DMS53 (cell line): Measurements from ENCODE around the gene IMPACT.
A peak's percentile ranks its signal among the peaks of the same experiment; 100 is the strongest.

Experiments used
- DNase-seq: peaks from one replicate; lab custom pipeline; 2025; lab: John Stamatoyannopoulos, UW

Gene IMPACT, protein sequence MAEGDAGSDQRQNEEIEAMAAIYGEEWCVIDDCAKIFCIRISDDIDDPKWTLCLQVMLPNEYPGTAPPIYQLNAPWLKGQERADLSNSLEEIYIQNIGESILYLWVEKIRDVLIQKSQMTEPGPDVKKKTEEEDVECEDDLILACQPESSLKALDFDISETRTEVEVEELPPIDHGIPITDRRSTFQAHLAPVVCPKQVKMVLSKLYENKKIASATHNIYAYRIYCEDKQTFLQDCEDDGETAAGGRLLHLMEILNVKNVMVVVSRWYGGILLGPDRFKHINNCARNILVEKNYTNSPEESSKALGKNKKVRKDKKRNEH

GRCh38 chr18:24426398-24427294, at the start of gene IMPACT:
Gene IMPACT (plus strand): TSS chr18:24426670. CDS start chr18:24426757, 87 bp downstream.
- peak; percentile 91 for DNase-seq

- no peak for DNase-seq
Observed at GRCh38 chr18:24378598-24378997, 47.9 kb upstream of the IMPACT start.

- no peak for DNase-seq
Observed at GRCh38 chr18:24380163-24380747, 46.2 kb upstream of the IMPACT start.

DNA sequence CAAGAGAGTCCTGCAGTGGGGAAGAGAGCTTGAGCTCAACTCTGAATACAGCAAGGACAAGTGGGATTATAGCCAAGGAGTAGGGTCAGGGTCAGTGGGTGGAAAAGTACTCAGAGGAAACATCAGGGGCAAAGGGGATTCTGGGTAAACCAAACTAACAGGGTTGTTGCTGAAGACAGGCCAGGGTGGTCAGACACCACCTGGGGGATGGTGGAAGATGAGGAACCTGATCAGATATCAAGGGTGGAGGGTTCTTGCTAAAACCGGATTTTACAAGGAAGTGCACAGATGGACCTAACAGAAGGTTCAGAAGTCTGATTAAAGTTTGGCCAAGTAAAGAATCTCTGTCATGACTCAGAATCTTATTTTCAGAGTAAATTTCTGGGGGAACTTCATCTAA, 45.3 kb upstream of the IMPACT start:
- DNase-seq, result no peak

- DNase-seq, result no peak
Observed at GRCh38 chr18:24386681-24387080, 39.8 kb upstream of the IMPACT start.

DNA sequence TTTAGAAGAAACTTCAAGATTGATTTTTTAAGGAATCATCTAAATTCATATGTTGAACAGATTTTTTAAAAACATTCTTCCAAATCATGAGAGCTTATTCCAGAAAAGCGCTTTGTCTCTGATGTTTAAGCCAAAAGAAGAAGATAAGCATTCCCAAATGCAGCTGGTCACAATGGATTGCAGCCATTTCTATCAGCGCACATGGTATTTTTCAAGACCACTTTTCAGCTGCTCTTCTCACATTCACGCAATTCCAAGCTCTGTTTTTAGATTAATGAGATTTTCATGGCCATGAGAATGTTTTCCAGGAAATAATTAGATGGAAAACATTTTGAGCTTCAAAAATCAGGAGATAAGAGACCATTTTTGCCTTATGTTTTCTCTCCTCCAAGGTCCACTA, 37.5 kb upstream of the IMPACT start:
- DNase-seq, result no peak

DNA sequence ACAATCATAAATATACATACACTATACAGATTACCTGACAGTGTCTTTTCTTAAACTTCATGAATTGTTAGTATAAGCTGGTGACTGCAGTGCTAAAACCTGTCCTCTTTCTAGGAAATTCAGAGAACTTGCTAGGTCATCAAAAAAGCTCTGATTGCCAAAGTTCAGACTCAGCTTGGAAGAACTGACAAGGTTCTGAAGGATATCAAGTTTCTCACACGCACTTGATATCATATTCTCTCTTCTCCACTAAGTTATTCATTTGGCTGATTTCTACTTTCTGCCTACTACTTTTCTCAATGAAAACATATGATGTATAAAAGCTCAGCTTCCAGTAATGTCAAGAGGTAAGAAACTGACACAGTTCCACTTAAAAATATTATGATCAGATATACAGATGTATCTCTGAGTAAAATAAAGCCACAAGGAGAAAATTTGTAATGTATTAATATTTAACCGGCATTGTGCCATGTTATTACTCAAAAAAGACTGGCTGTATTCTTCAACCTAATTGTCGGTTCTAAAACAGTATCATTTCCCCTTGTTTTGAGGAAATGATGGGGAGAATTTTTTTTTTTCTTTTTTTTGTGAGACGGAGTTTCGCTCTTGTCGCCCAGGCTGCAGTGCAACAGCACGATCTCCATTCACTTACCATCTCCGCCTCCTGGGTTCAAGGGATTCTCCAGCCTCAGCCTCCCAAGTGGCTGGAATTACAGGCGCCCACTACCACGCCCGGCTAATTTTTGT, 31.2 kb upstream of the IMPACT start:
- no peak for DNase-seq

- DNase-seq, result no peak
Observed at GRCh38 chr18:24396082-24396633, 30.3 kb upstream of the IMPACT start.

GRCh38 chr18:24397131-24397693, 29.3 kb upstream of the IMPACT start:
- DNase-seq, result peak; percentile 80

DNA sequence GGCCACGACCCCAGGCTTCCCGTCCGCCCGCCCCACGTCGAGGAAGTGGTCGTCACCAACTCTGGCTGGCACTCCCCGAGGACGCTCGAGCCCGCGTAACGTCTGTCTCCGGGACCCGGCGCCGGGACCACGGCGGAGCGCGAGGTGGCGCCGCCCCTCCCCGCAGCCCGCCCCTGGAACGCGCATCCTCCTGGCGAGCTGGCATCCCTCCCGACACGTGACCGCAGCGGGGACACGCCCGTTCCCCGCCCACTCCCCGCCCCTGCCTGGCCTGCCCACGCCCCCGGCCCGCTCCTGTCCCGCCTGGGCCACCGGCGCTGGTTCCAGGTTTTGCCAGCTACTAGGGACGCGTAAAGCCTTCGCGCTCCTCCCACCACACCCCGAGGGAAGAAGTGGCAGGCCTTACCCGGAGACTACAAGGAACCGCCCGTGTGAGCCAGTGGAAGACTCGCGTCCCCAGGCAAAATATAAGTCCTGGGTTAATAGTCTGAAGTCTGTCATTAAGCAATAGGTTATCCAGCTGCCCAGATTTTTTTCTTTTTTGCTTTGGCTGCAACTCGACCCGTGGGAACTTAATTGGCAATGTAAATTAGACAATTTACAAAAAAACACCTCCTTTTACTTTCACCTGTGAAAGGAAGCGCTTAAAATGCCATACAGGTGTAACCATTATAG, 28.6 kb upstream of the IMPACT start, which contains the start of gene OSBPL1A:
OSBPL1A (minus strand) TSS at position 131 of the 675 bp plus-strand sequence. CDS start 20,291 bp downstream, outside the sequence.
- DNase-seq, result peak; percentile 95

DNA sequence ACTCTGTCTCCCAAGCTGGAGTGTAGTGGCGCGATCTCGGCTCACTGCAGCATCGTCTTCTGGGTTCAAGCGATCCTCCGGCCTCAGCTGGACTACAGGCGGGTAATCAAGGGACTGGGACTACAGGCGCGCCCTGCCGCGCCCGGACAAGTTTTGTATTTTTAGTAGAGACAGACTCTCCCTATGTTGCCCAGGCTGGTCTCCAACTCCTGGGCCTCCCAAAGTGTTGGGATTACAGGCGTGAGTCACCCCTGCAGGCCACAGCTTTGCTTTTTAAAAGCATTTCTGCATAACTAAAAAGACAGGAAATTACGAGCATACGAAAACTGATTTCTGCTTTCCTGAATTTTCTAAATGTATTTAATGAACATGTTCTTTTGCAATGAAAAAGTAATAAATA, 27.9 kb upstream of the IMPACT start:
- DNase-seq, result no peak

DNA sequence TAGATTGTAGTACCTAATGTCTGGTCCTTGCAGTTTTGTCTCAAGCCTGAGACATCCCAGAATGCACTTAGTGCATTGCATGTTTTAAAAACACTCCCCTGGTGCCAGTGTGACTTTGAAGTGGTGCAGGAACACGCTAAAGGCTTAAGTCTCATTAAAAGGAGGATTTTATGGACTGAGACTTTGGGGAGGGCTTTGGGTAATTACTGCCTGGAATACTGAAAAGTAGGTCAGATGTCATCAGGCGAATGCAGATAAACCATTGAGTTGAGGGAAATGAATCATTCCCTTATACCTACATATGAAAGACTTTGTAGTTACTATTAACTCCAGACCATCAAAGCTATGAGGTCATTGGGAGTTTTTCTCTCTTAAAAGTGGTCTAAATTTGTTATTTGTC, 25.9 kb upstream of the IMPACT start:
- DNase-seq, result no peak

DNA sequence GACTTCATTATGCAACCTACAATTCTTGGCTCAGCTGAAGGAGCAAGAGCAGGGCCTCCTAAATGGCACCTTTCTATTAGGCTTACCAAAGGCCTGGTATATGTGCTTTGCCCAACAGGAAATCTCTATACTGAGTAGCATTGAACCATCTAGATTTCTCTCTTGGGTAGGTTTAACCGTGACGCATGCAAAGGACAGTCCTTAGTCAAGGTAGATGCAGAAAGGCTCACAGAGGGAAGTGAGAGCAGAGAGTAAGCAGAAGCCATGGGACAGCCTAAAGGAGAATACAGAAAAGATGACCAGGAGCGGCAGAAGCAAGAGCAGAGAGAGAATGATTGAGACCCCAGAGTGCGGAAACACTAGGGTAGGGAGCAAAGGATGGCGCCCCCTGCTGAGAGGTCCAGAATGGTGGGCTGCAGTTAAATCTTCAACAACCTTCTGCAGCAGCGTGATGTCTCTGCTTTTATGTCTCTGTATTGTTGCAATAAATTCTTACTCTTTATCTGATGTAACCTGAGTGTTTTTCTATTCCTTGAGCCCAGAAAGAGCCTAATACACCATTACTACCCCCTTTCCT, 24.2 kb upstream of the IMPACT start:
- DNase-seq, result no peak

DNA sequence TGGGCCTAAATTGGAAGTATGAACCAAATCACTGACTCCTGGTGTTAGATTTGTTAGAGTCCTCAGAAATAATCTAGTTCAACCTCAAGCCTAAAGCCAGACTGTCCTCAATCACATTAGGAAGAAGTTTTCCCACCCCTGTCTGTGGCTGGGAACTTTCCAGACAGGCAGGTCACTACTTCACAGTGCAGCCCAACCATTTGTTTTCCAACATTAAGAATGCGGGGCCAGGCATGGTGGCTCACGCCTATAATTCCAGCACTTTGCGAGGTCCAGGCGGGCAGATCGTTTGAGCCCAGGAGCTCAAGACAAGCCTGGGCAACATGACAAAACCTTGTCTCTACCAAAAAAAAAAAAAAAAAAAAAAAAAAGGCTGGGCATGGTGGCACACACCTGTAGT, 23.4 kb upstream of the IMPACT start:
- DNase-seq, result no peak

DNA sequence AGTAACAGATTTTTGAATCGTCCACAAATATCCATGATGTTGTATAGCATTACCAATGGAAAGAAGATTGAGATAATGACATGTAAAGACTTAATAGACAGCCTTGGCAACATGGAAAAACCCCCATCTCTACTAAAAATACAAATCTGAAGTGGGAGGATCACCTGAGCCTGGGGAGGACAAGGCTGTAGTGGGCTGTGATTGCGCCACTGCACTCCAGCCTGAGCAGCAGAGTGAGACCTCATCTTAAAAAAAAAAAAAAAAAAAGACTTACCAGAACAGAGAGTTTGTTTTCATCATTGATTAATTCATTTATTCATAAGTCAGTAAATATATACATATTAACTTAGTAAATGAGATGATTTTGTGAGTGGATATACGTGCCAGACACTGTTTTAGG, 21.9 kb upstream of the IMPACT start:
- DNase-seq, result no peak

DNA sequence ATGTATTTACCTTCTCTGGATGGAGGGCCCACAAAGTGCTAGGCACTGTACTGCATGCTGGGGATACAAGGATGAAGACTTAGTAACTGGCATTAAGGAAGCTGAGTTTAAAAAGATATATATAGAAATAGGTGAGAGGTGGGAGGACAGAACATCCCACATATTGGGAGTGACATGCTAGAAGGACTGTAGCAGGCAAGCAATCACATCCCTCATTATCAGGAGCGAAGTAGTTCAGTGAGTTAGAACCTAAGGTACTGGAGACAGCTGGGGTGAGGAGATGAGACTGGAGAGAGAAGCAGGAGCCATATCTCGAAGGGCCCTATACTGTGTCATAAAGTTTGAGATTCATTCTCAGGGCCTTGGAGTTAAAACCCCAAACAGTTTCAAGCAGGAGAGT, 18.0 kb upstream of the IMPACT start:
- no peak for DNase-seq

DNA sequence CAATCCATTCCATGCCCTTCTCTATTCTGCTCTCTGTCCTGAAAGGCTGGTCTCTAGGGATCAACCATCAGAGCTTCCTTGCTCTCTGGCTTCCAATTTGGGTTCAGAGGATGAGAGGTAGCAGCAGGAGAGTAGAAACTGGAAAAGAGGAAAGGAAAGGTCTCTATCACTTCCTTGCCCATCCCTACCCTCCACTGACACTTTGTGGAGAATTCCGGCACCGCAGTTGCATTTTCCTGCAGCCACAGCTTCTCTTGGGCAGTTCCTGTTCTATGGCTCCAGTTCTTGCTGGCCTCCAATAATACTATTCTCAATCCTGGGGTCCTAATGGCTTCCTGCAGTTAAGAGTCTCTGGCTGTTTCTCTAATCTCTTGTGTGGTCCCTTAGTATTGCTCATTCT, 13.3 kb upstream of the IMPACT start:
- DNase-seq, result peak; percentile 11

DNA sequence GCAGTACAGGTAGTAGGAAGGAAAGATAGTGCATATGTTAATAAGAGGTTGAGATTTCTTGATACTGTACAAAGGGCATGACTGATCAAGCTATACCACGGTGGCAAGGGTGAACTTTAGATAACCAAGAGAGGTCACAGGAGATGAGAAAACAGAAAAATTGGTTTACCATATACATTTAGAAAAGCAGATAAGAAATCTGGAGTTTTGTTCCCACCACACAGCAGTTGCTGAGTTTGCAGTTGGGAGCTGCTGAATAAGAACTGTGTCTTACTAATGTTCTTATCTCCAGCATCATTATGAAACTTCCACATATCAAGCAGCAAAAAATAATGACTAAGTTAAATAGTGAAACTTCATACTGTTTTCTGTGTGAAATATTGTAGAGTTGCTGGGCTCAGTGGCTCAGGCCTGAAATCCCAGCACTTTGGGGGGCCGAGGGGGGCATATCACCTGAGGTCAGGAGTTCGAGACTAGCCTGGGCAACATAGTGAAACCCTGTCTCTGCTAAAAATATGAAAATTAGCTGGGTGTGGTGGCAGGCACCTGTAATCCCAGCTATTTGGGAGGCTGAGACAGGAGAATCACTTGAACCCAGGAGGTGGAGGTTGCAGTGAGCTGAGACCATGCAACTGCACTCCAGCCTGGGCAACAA, 12.0 kb upstream of the IMPACT start:
- DNase-seq, result no peak

DNA sequence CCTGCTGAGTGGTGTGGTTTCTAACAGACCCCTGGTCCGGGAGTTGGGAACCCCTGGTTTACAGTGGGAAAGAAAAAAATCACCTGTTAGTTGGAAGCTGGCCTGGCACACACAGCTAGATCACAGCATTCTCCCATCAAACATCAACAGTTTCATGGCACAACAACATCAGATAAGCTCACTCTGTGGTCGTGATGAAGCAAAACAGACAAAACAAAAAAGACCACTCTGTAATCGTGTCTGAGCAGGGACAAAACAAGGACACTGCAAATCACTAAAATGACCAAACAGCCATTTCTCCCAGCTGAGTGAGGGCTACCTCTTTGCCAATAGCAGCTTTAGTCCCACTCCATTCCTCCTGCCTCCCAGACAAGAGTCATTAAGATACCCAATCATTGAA, 9.0 kb upstream of the IMPACT start:
- DNase-seq, result no peak

DNA sequence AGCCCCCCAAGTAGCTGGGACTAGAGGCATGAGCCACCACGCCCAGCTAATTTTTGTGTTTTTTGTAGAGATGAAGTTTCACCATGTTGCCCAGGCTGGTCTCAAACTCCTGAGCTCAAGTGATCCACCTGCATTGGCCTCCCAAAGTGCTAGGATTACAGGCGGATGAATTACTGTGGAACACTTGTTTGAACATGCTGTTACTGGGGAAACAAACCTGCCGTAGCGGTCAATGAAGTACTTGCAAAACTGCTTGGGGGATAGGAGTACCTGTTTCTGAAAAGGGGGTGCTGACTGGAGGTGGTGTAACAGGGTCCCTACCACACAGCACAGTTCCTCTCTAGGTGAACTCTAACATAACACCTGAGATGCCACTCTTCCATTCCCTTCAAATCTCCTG, 5.9 kb upstream of the IMPACT start:
- DNase-seq, result no peak
